MCF 10A (cell line): ENCODE results near the gene MTA3. TPM values are rescaled to one million over a fixed set of nuclear protein-coding genes. Genes with fewer than 3 reads are reported as not detected.

Source experiments
- BruUV-seq: library from RNA; stranded (reverse); fragments of 400-500 nt; replicated peaks from 2 replicates; lab custom pipeline; 2021; lab: Mats Ljungman, UMichigan
- CTCF ChIA-PET: fragments of 300-600 bp; sonication (Branson Sonifier 250); formaldehyde crosslinking; extraction: SDS; loops from one replicate; lab custom pipeline; 2021; ENCODE audit warnings: antibody characterized with exemption, inconsistent platforms; lab: Yijun Ruan, JAX
- POLR2A ChIA-PET: fragments of 300-600, 350-650 bp; sonication (Branson Sonifier 250); formaldehyde crosslinking; extraction: SDS; loops from one replicate; lab custom pipeline; 2020; ENCODE audit warnings: antibody characterized with exemption, inconsistent platforms; lab: Yijun Ruan, JAX
- DNase-seq: peaks from one replicate; pipeline ENCODE4 v3.0.0-alpha.2; 2018; ENCODE audit not compliant: unreplicated experiment
- H3K27ac Mint-ChIP-seq: one replicate; pipeline ENCODE4 v1.8.0; 2022; ENCODE audit warnings: mild to moderate bottlenecking, low read depth, mixed read lengths; ENCODE audit not compliant: unreplicated experiment
- H3K27me3 Mint-ChIP-seq: one replicate; pipeline ENCODE4 v1.8.0; 2022; ENCODE audit warnings: mixed read lengths; ENCODE audit not compliant: insufficient read depth, unreplicated experiment
- H3K36me3 Mint-ChIP-seq: one replicate; pipeline ENCODE4 v1.8.0; 2022; ENCODE audit warnings: mild to moderate bottlenecking, moderate library complexity, mixed read lengths; ENCODE audit not compliant: insufficient read depth, unreplicated experiment
- H3K4me1 Mint-ChIP-seq: one replicate; pipeline ENCODE4 v1.8.0; 2022; ENCODE audit warnings: mixed read lengths; ENCODE audit not compliant: insufficient read depth, unreplicated experiment
- H3K4me3 Mint-ChIP-seq: one replicate; pipeline ENCODE4 v1.8.0; 2022; ENCODE audit warnings: mild to moderate bottlenecking, moderate library complexity, mixed read lengths; ENCODE audit not compliant: unreplicated experiment
- H3K9me3 Mint-ChIP-seq: one replicate; pipeline ENCODE4 v1.8.0; 2022; ENCODE audit warnings: mixed read lengths; ENCODE audit not compliant: unreplicated experiment
- CTCF ChIP-seq: fragments of 200-600 bp; IDR thresholded peaks from one replicate; pipeline ENCODE4 v1.8.0; 2022; ENCODE audit warnings: antibody characterized with exemption, mild to moderate bottlenecking; ENCODE audit not compliant: unreplicated experiment
- intact Hi-C: fragments of 100-400 bp; cut with micrococcal nuclease; formaldehyde crosslinking; loops from 2 replicates; pipeline ENCODE4 v1.14.1; 2022
- total RNA-seq: library from RNA; stranded (reverse); gene quantifications from 2 replicates; pipeline ENCODE4 v1.2.3, GENCODE V29; 2022

The MTA3 gene
- total RNA-seq, 1 experiment from 2014 or later, result 41.4 TPM

GRCh38 chr2:42588121-42588520 lies 19.7 kb downstream of the MTA3 start:
- no peak for DNase-seq
- CTCF ChIA-PET, result interaction anchor here (0.5 to 1.5 kb wide), 4 partner anchors 11 to 719 kb away, joined by 3 to 4 read pairs (median 4); no protein-coding TSS in a partner anchor
- no peak for TF ChIP-seq CTCF
- peaks cover 45% of the 10 kb centered on the region for H3K36me3 Mint-ChIP-seq
- H3K9me3 Mint-ChIP-seq, result no peaks in the 10 kb centered on the region
- no peaks in the 10 kb centered on the region for H3K27me3 Mint-ChIP-seq
- BruUV-seq, result no TSS peak
- no peak overlapping the region for H3K27ac Mint-ChIP-seq
- POLR2A ChIA-PET, result interaction anchor here (0.7 kb wide), 1 partner anchor 16 kb away, joined by 4 read pairs; no protein-coding TSS in a partner anchor
- no peaks in the 10 kb centered on the region for H3K4me1 Mint-ChIP-seq
- intact Hi-C loops, result no loop called here
- H3K4me3 Mint-ChIP-seq, result no peak overlapping the region

GRCh38 chr2:42590176-42590575 lies 21.7 kb downstream of the MTA3 start:
- no peaks in the 10 kb centered on the region for H3K4me1 Mint-ChIP-seq
- peaks cover 29% of the 10 kb centered on the region for H3K36me3 Mint-ChIP-seq
- CTCF ChIA-PET, result no interaction called here
- no peak overlapping the region for H3K4me3 Mint-ChIP-seq
- no peaks in the 10 kb centered on the region for H3K9me3 Mint-ChIP-seq
- intact Hi-C loops, result no loop called here
- H3K27ac Mint-ChIP-seq, result no peak overlapping the region
- no peak for TF ChIP-seq CTCF
- BruUV-seq, result no TSS peak
- POLR2A ChIA-PET, result no interaction called here
- H3K27me3 Mint-ChIP-seq, result no peaks in the 10 kb centered on the region
- no peak for DNase-seq

GRCh38 chr2:42593282-42593681 lies 24.9 kb downstream of the MTA3 start:
- Mint-ChIP-seq H3K36me3 (peaks cover 21% of the 10 kb centered on the region), H3K27me3 (no peaks in the 10 kb centered on the region), H3K4me3 (no peak overlapping the region), H3K4me1 (no peaks in the 10 kb centered on the region), H3K27ac (no peak overlapping the region), H3K9me3 (no peaks in the 10 kb centered on the region)
- no peak for DNase-seq
- ChIA-PET POLR2A (no interaction called here), CTCF (no interaction called here)
- intact Hi-C loops, result no loop called here
- BruUV-seq, result no TSS peak
- no peak for TF ChIP-seq CTCF

GRCh38 chr2:42598656-42599055 lies 30.2 kb downstream of the MTA3 start:
- no peak for TF ChIP-seq CTCF
- CTCF ChIA-PET, result interaction anchor here (1.0 kb wide), 1 partner anchor 11 kb away, joined by 4 read pairs; no protein-coding TSS in a partner anchor
- intact Hi-C loops, result no loop called here
- H3K4me1 Mint-ChIP-seq, result no peaks in the 10 kb centered on the region
- no peaks in the 10 kb centered on the region for H3K27me3 Mint-ChIP-seq
- no TSS peak for BruUV-seq
- H3K36me3 Mint-ChIP-seq, result peaks cover 7% of the 10 kb centered on the region
- H3K27ac Mint-ChIP-seq, result no peak overlapping the region
- no peak for DNase-seq
- no peak overlapping the region for H3K4me3 Mint-ChIP-seq
- H3K9me3 Mint-ChIP-seq, result no peaks in the 10 kb centered on the region
- POLR2A ChIA-PET, result no interaction called here
